Measurements from ENCODE around the gene OPA1.

OPA1 gene

GRCh38 chr3:193656445-193656844 is 63.4 kb downstream of the OPA1 start:
- Histone ChIP-seq H3K27me3 (ENCODE audit: insufficient read depth, low read length) (no peaks in the 10 kb centered on the region), H3K4me1 (ENCODE audit: insufficient read depth, low read length) (peaks cover 26% of the 10 kb centered on the region; the same call in 1 of the 2 replicates), H3K9me3 (ENCODE audit: insufficient read depth, low read depth, low read length) (no peaks in the 10 kb centered on the region), H3K36me3 (ENCODE audit: insufficient read depth, low read depth, low read length) (peaks cover 87% of the 10 kb centered on the region), H3K27ac (ENCODE audit: low read length) (peak overlapping the region; percentile 13), H3K4me3 (ENCODE audit: low read length) (no peak overlapping the region), H3K9ac (ENCODE audit: low read depth, low read length) (peak overlapping the region; percentile 38; the same call in 1 of the 2 replicates)

- H3K9ac ChIP-seq (ENCODE audit: low read depth, low read length) = peak overlapping the region; percentile 38; the same call in 1 of the 2 replicates
- H3K27me3 ChIP-seq (ENCODE audit: insufficient read depth, low read length) = no peaks in the 10 kb centered on the region
- peaks cover 28% of the 10 kb centered on the region; the same call in 1 of the 2 replicates for H3K4me1 ChIP-seq (ENCODE audit: insufficient read depth, low read length)
- H3K4me3 ChIP-seq (ENCODE audit: low read length) = no peak overlapping the region
- peaks cover 88% of the 10 kb centered on the region for H3K36me3 ChIP-seq (ENCODE audit: insufficient read depth, low read depth, low read length)
- no peak overlapping the region for H3K27ac ChIP-seq (ENCODE audit: low read length)
- no peaks in the 10 kb centered on the region for H3K9me3 ChIP-seq (ENCODE audit: insufficient read depth, low read depth, low read length)
Measured at GRCh38 chr3:193656878-193657282, 63.9 kb downstream of the OPA1 start.

DNA sequence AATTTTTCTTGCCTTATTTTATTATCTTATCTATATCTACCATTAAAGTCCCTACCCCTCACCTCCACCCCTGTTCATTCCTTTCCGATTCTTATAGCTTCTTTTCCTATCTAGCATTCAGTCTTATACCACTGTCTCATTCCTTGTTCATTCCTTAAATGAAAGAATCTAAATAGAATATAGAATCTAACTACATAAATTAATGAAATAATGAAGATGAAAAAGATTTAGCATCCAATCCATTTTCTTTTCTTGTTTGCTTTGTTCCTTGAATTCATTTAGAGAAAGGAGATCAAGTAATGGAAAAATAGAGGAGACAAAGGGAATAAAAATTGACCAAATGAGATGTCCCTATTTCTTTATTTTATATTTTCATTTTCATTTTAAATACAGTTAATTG is 67.2 kb downstream of the OPA1 start:
- Histone ChIP-seq H3K27ac (ENCODE audit: low read length) (no peak overlapping the region), H3K4me3 (ENCODE audit: low read length) (no peak overlapping the region), H3K36me3 (ENCODE audit: insufficient read depth, low read depth, low read length) (peaks cover 91% of the 10 kb centered on the region), H3K27me3 (ENCODE audit: insufficient read depth, low read length) (no peaks in the 10 kb centered on the region), H3K4me1 (ENCODE audit: insufficient read depth, low read length) (peaks cover 28% of the 10 kb centered on the region; the same call in 1 of the 2 replicates), H3K9ac (ENCODE audit: low read depth, low read length) (no peak overlapping the region), H3K9me3 (ENCODE audit: insufficient read depth, low read depth, low read length) (no peaks in the 10 kb centered on the region)

GRCh38 chr3:193660698-193661411 is 67.8 kb downstream of the OPA1 start:
- no peak overlapping the region for H3K4me3 ChIP-seq (ENCODE audit: low read length)

DNA sequence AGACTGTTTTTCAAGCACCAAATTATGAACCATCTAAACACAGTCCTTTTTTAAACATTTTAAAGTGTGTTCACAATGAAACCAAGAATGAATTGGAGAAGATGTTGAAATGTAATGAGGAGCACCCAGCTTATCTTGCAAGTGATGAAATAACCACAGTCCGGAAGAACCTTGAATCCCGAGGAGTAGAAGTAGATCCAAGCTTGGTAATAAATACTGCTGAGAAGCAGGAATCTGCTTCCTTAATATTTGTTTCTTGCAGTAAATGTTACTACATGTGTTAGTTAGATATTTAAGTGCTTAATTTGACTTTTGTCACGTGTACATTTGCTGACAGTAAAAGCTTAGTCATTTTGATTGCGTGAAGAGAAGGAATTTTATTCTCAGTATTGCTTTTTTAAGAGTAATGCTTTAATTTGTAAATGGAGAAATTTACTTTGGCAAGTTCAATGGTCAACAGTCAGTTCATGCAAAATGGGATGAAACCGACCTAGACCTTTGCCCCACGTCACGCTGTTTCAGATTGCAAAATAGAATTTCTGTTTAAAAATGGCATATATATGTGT is 69.8 kb downstream of the OPA1 start:
- Histone ChIP-seq H3K9me3 (ENCODE audit: insufficient read depth, low read depth, low read length) (no peaks in the 10 kb centered on the region), H3K27ac (ENCODE audit: low read length) (no peak overlapping the region), H3K36me3 (ENCODE audit: insufficient read depth, low read depth, low read length) (peaks cover 93% of the 10 kb centered on the region), H3K27me3 (ENCODE audit: insufficient read depth, low read length) (no peaks in the 10 kb centered on the region), H3K4me3 (ENCODE audit: low read length) (no peak overlapping the region), H3K9ac (ENCODE audit: low read depth, low read length) (no peak overlapping the region), H3K4me1 (ENCODE audit: insufficient read depth, low read length) (peaks cover 8% of the 10 kb centered on the region; the same call in 1 of the 2 replicates)

More at GRCh38 chr3:193660698-193661411, 67.8 kb downstream of the OPA1 start:
- Histone ChIP-seq H3K36me3 (ENCODE audit: insufficient read depth, low read depth, low read length) (peaks cover 90% of the 10 kb centered on the region), H3K27me3 (ENCODE audit: insufficient read depth, low read length) (no peaks in the 10 kb centered on the region), H3K9ac (ENCODE audit: low read depth, low read length) (no peak overlapping the region), H3K27ac (ENCODE audit: low read length) (no peak overlapping the region), H3K4me1 (ENCODE audit: insufficient read depth, low read length) (peaks cover 24% of the 10 kb centered on the region; the same call in 1 of the 2 replicates), H3K9me3 (ENCODE audit: insufficient read depth, low read depth, low read length) (no peaks in the 10 kb centered on the region)

GRCh38 chr3:193665370-193665989 is 72.5 kb downstream of the OPA1 start:
- Histone ChIP-seq H3K27ac (ENCODE audit: low read length) (no peak overlapping the region), H3K9me3 (ENCODE audit: insufficient read depth, low read depth, low read length) (no peaks in the 10 kb centered on the region), H3K4me3 (ENCODE audit: low read length) (no peak overlapping the region), H3K9ac (ENCODE audit: low read depth, low read length) (no peak overlapping the region), H3K4me1 (ENCODE audit: insufficient read depth, low read length) (peaks cover 8% of the 10 kb centered on the region; the same call in 1 of the 2 replicates), H3K36me3 (ENCODE audit: insufficient read depth, low read depth, low read length) (peaks cover 93% of the 10 kb centered on the region), H3K27me3 (ENCODE audit: insufficient read depth, low read length) (no peaks in the 10 kb centered on the region)

GRCh38 chr3:193673845-193674244 is 80.8 kb downstream of the OPA1 start:
- Histone ChIP-seq H3K9ac (ENCODE audit: low read depth, low read length) (no peak overlapping the region), H3K27me3 (ENCODE audit: insufficient read depth, low read length) (no peaks in the 10 kb centered on the region), H3K9me3 (ENCODE audit: insufficient read depth, low read depth, low read length) (no peaks in the 10 kb centered on the region), H3K36me3 (ENCODE audit: insufficient read depth, low read depth, low read length) (peaks cover 42% of the 10 kb centered on the region), H3K4me3 (ENCODE audit: low read length) (no peak overlapping the region), H3K4me1 (ENCODE audit: insufficient read depth, low read length) (no peaks in the 10 kb centered on the region), H3K27ac (ENCODE audit: low read length) (no peak overlapping the region)

- Histone ChIP-seq H3K27ac (ENCODE audit: low read length) (no peak overlapping the region), H3K27me3 (ENCODE audit: insufficient read depth, low read length) (no peaks in the 10 kb centered on the region), H3K4me3 (ENCODE audit: low read length) (no peak overlapping the region), H3K4me1 (ENCODE audit: insufficient read depth, low read length) (no peaks in the 10 kb centered on the region; the same call in 1 of the 2 replicates), H3K9ac (ENCODE audit: low read depth, low read length) (no peak overlapping the region), H3K36me3 (ENCODE audit: insufficient read depth, low read depth, low read length) (peaks cover 34% of the 10 kb centered on the region), H3K9me3 (ENCODE audit: insufficient read depth, low read depth, low read length) (no peaks in the 10 kb centered on the region)
Measured at GRCh38 chr3:193674714-193675113, 81.7 kb downstream of the OPA1 start.

GRCh38 chr3:193677734-193678133 is 84.7 kb downstream of the OPA1 start:
- Histone ChIP-seq H3K9ac (ENCODE audit: low read depth, low read length) (no peak overlapping the region), H3K36me3 (ENCODE audit: insufficient read depth, low read depth, low read length) (peaks cover 12% of the 10 kb centered on the region), H3K27me3 (ENCODE audit: insufficient read depth, low read length) (no peaks in the 10 kb centered on the region), H3K9me3 (ENCODE audit: insufficient read depth, low read depth, low read length) (no peaks in the 10 kb centered on the region), H3K4me1 (ENCODE audit: insufficient read depth, low read length) (peaks cover 5% of the 10 kb centered on the region; the same call in 1 of the 2 replicates), H3K4me3 (ENCODE audit: low read length) (no peak overlapping the region), H3K27ac (ENCODE audit: low read length) (no peak overlapping the region)

GRCh38 chr3:193680220-193680619 is 87.2 kb downstream of the OPA1 start:
- H3K9me3 ChIP-seq (ENCODE audit: insufficient read depth, low read depth, low read length) = no peaks in the 10 kb centered on the region
- H3K4me3 ChIP-seq (ENCODE audit: low read length) = no peak overlapping the region
- H3K4me1 ChIP-seq (ENCODE audit: insufficient read depth, low read length) = peaks cover 5% of the 10 kb centered on the region; the same call in 1 of the 2 replicates
- H3K9ac ChIP-seq (ENCODE audit: low read depth, low read length) = no peak overlapping the region
- peaks cover 24% of the 10 kb centered on the region for H3K36me3 ChIP-seq (ENCODE audit: insufficient read depth, low read depth, low read length)
- H3K27me3 ChIP-seq (ENCODE audit: insufficient read depth, low read length) = no peaks in the 10 kb centered on the region
- H3K27ac ChIP-seq (ENCODE audit: low read length) = no peak overlapping the region

- Histone ChIP-seq H3K36me3 (ENCODE audit: insufficient read depth, low read depth, low read length) (peaks cover 16% of the 10 kb centered on the region), H3K27ac (ENCODE audit: low read length) (no peak overlapping the region), H3K4me1 (ENCODE audit: insufficient read depth, low read length) (peaks cover 5% of the 10 kb centered on the region; the same call in 1 of the 2 replicates)
Measured at GRCh38 chr3:193681631-193682030, 88.6 kb downstream of the OPA1 start.

More at GRCh38 chr3:193681631-193682030, 88.6 kb downstream of the OPA1 start:
- H3K4me3 ChIP-seq (ENCODE audit: low read length) = no peak overlapping the region
- H3K9ac ChIP-seq (ENCODE audit: low read depth, low read length) = no peak overlapping the region
- H3K27me3 ChIP-seq (ENCODE audit: insufficient read depth, low read length) = no peaks in the 10 kb centered on the region
- H3K9me3 ChIP-seq (ENCODE audit: insufficient read depth, low read depth, low read length) = no peaks in the 10 kb centered on the region

Measured in iPS-20b (cell line).